ENCODE results near the gene PWP2. TPM values are rescaled to one million over a fixed set of nuclear protein-coding genes. Genes with fewer than 3 reads are reported as not detected.
"Not testable (repeated sequence)": the region's sequence is repeated elsewhere in the genome, so short reads cannot be mapped to it uniquely, and the experiment has no call there.

Gene PWP2
- polyA plus RNA-seq, 1 donor: 9.3 TPM

GRCh38 chr21:44153214-44153888 is 46.2 kb downstream of the PWP2 start:
- H3K4me1 ChIP-seq (ENCODE audit: control insufficient read depth, insufficient read depth, low read length): not testable (repeated sequence)

GRCh38 chr21:44153889-44154228 is 46.7 kb downstream of the PWP2 start:
- WGBS (ENCODE audit: insufficient coverage, low lambda C conversion rate): no CpG with 5 or more reads among the region's 17 CpGs

More at GRCh38 chr21:44153214-44153888, 46.2 kb downstream of the PWP2 start:
- not testable (repeated sequence) for H3K27ac ChIP-seq (ENCODE audit: low read length); DNase-seq; H3K36me3 ChIP-seq (ENCODE audit: control insufficient read depth, insufficient read depth, low read length); H3K4me3 ChIP-seq (ENCODE audit: low read length); H3K9me3 ChIP-seq (ENCODE audit: control insufficient read depth, low read depth, low read length); H3K27me3 ChIP-seq (ENCODE audit: control insufficient read depth, insufficient read depth, low read length)
- WGBS (ENCODE audit: insufficient coverage, low lambda C conversion rate): no CpG with 5 or more reads among the region's 21 CpGs

GRCh38 chr21:44154816-44155230 is 47.6 kb downstream of the PWP2 start:
- not testable (repeated sequence) for H3K9me3 ChIP-seq (ENCODE audit: control insufficient read depth, low read depth, low read length); H3K27ac ChIP-seq (ENCODE audit: low read length); H3K27me3 ChIP-seq (ENCODE audit: control insufficient read depth, insufficient read depth, low read length); DNase-seq; H3K36me3 ChIP-seq (ENCODE audit: control insufficient read depth, insufficient read depth, low read length); H3K4me1 ChIP-seq (ENCODE audit: control insufficient read depth, insufficient read depth, low read length); H3K4me3 ChIP-seq (ENCODE audit: low read length)
- WGBS (ENCODE audit: insufficient coverage, low lambda C conversion rate): no CpG with 5 or more reads among the region's 20 CpGs

More at GRCh38 chr21:44153889-44154228, 46.7 kb downstream of the PWP2 start:
- not testable (repeated sequence) for H3K4me3 ChIP-seq (ENCODE audit: low read length); H3K36me3 ChIP-seq (ENCODE audit: control insufficient read depth, insufficient read depth, low read length); H3K27me3 ChIP-seq (ENCODE audit: control insufficient read depth, insufficient read depth, low read length); H3K4me1 ChIP-seq (ENCODE audit: control insufficient read depth, insufficient read depth, low read length); H3K27ac ChIP-seq (ENCODE audit: low read length); DNase-seq; H3K9me3 ChIP-seq (ENCODE audit: control insufficient read depth, low read depth, low read length)

- WGBS (ENCODE audit: insufficient coverage, low lambda C conversion rate): no CpG with 5 or more reads among the region's 38 CpGs
- DNase-seq; H3K27me3 ChIP-seq (ENCODE audit: control insufficient read depth, insufficient read depth, low read length); H3K4me3 ChIP-seq (ENCODE audit: low read length); H3K9me3 ChIP-seq (ENCODE audit: control insufficient read depth, low read depth, low read length); H3K27ac ChIP-seq (ENCODE audit: low read length); H3K4me1 ChIP-seq (ENCODE audit: control insufficient read depth, insufficient read depth, low read length); H3K36me3 ChIP-seq (ENCODE audit: control insufficient read depth, insufficient read depth, low read length): not testable (repeated sequence)
These were observed 48.2 kb downstream of the PWP2 start for GRCh38 chr21:44155231-44155993.

GRCh38 chr21:44155994-44156380 is 48.8 kb downstream of the PWP2 start:
- no CpG with 5 or more reads among the region's 8 CpGs for WGBS (ENCODE audit: insufficient coverage, low lambda C conversion rate)
- not testable (repeated sequence) for H3K4me1 ChIP-seq (ENCODE audit: control insufficient read depth, insufficient read depth, low read length); H3K36me3 ChIP-seq (ENCODE audit: control insufficient read depth, insufficient read depth, low read length); H3K9me3 ChIP-seq (ENCODE audit: control insufficient read depth, low read depth, low read length); H3K27me3 ChIP-seq (ENCODE audit: control insufficient read depth, insufficient read depth, low read length); H3K27ac ChIP-seq (ENCODE audit: low read length); H3K4me3 ChIP-seq (ENCODE audit: low read length); DNase-seq

GRCh38 chr21:44157439-44158081 is 50.4 kb downstream of the PWP2 start:
- H3K27ac ChIP-seq (ENCODE audit: low read length); H3K4me3 ChIP-seq (ENCODE audit: low read length); DNase-seq; H3K27me3 ChIP-seq (ENCODE audit: control insufficient read depth, insufficient read depth, low read length); H3K4me1 ChIP-seq (ENCODE audit: control insufficient read depth, insufficient read depth, low read length); H3K9me3 ChIP-seq (ENCODE audit: control insufficient read depth, low read depth, low read length); H3K36me3 ChIP-seq (ENCODE audit: control insufficient read depth, insufficient read depth, low read length): not testable (repeated sequence)
- no CpG with 5 or more reads among the region's 28 CpGs for WGBS (ENCODE audit: insufficient coverage, low lambda C conversion rate)

- no CpG with 5 or more reads among the region's 7 CpGs for WGBS (ENCODE audit: insufficient coverage, low lambda C conversion rate)
- H3K4me1 ChIP-seq (ENCODE audit: control insufficient read depth, insufficient read depth, low read length); H3K4me3 ChIP-seq (ENCODE audit: low read length); H3K9me3 ChIP-seq (ENCODE audit: control insufficient read depth, low read depth, low read length); H3K36me3 ChIP-seq (ENCODE audit: control insufficient read depth, insufficient read depth, low read length); DNase-seq; H3K27me3 ChIP-seq (ENCODE audit: control insufficient read depth, insufficient read depth, low read length); H3K27ac ChIP-seq (ENCODE audit: low read length): not testable (repeated sequence)
These were observed 50.9 kb downstream of the PWP2 start for GRCh38 chr21:44158082-44158468.

- not testable (repeated sequence) for H3K27me3 ChIP-seq (ENCODE audit: control insufficient read depth, insufficient read depth, low read length); H3K4me1 ChIP-seq (ENCODE audit: control insufficient read depth, insufficient read depth, low read length); H3K4me3 ChIP-seq (ENCODE audit: low read length); H3K36me3 ChIP-seq (ENCODE audit: control insufficient read depth, insufficient read depth, low read length); H3K9me3 ChIP-seq (ENCODE audit: control insufficient read depth, low read depth, low read length); DNase-seq; H3K27ac ChIP-seq (ENCODE audit: low read length)
- no CpG with 5 or more reads among the region's 30 CpGs for WGBS (ENCODE audit: insufficient coverage, low lambda C conversion rate)
These were observed 52.4 kb downstream of the PWP2 start for GRCh38 chr21:44159349-44160297.

- H3K27ac ChIP-seq (ENCODE audit: low read length); H3K4me3 ChIP-seq (ENCODE audit: low read length); H3K36me3 ChIP-seq (ENCODE audit: control insufficient read depth, insufficient read depth, low read length); H3K9me3 ChIP-seq (ENCODE audit: control insufficient read depth, low read depth, low read length); H3K4me1 ChIP-seq (ENCODE audit: control insufficient read depth, insufficient read depth, low read length); H3K27me3 ChIP-seq (ENCODE audit: control insufficient read depth, insufficient read depth, low read length); DNase-seq: not testable (repeated sequence)
- WGBS (ENCODE audit: insufficient coverage, low lambda C conversion rate): no CpG with 5 or more reads among the region's 15 CpGs
These were observed 53.1 kb downstream of the PWP2 start for GRCh38 chr21:44160298-44160672.

GRCh38 chr21:44160821-44161220 is 53.6 kb downstream of the PWP2 start:
- DNase-seq; H3K36me3 ChIP-seq (ENCODE audit: control insufficient read depth, insufficient read depth, low read length); H3K9me3 ChIP-seq (ENCODE audit: control insufficient read depth, low read depth, low read length); H3K4me1 ChIP-seq (ENCODE audit: control insufficient read depth, insufficient read depth, low read length); H3K27ac ChIP-seq (ENCODE audit: low read length); H3K27me3 ChIP-seq (ENCODE audit: control insufficient read depth, insufficient read depth, low read length); H3K4me3 ChIP-seq (ENCODE audit: low read length): not testable (repeated sequence)
- WGBS (ENCODE audit: insufficient coverage, low lambda C conversion rate): no CpG with 5 or more reads among the region's 20 CpGs

Measured in large intestine (tissue), 3 donors.